OCI-LY7 (cell line): Measurements from ENCODE around the gene ALDH1B1. TPM values are rescaled to one million over a fixed set of nuclear protein-coding genes. Genes with fewer than 3 reads are reported as not detected.
A peak's percentile ranks its signal among the peaks of the same experiment; 100 is the strongest.

Source experiments
- BruUV-seq: library from RNA; stranded (reverse); fragments of 400-500 nt; replicated peaks from 2 replicates; lab custom pipeline; 2021; lab: Mats Ljungman, UMichigan
- CTCF ChIA-PET: fragments of 300-600 bp; sonication (Branson Sonifier 250); formaldehyde crosslinking; loops from one replicate; lab custom pipeline; 2022; ENCODE audit warnings: antibody characterized with exemption; ENCODE audit not compliant: unreplicated experiment; lab: Charles Lee
- POLR2A ChIA-PET: fragments of 300-600 bp; sonication (Branson Sonifier 250); formaldehyde crosslinking; loops from one replicate; lab custom pipeline; 2022; ENCODE audit warnings: antibody characterized with exemption; lab: Charles Lee
- DNase-seq: peaks from one replicate; pipeline ENCODE4 v3.0.0-alpha.2; 2015; ENCODE audit warnings: low spot score
- H2AFZ ChIP-seq: fragments of 200-600 bp; sonication (generic), shearing (Covaris generic); 2 replicates; pipeline ENCODE4 v1.6.1; 2014; ENCODE audit warnings: mild to moderate bottlenecking, antibody characterized with exemption, low read length, moderate library complexity
- H3K27ac ChIP-seq: fragments of 200-600 bp; sonication (generic); 2 replicates; pipeline ENCODE4 v1.5.1; 2014; ENCODE audit warnings: mixed run types, low read depth, mild to moderate bottlenecking, moderate library complexity, low read length, inconsistent platforms; ENCODE audit not compliant: poor library complexity, severe bottlenecking
- H3K36me3 ChIP-seq: fragments of 200-600 bp; sonication (generic); 2 replicates; pipeline ENCODE4 v1.6.1; 2014; ENCODE audit warnings: mild to moderate bottlenecking, antibody characterized with exemption, low read length, moderate library complexity, mixed read lengths; ENCODE audit not compliant: insufficient read depth
- H3K4me1 ChIP-seq: fragments of 200-600 bp; sonication (generic); 2 replicates; pipeline ENCODE4 v1.5.1; 2014; ENCODE audit warnings: mild to moderate bottlenecking, low read length; ENCODE audit not compliant: insufficient read depth, poor library complexity, severe bottlenecking
- H3K4me2 ChIP-seq: fragments of 200-600 bp; sonication (generic); 2 replicates; pipeline ENCODE4 v1.6.1; 2014; ENCODE audit warnings: mild to moderate bottlenecking, low read length
- H3K4me3 ChIP-seq: fragments of 200-600 bp; sonication (generic); 2 replicates; pipeline ENCODE4 v1.5.1; 2014; ENCODE audit warnings: mild to moderate bottlenecking, low read depth, low read length; ENCODE audit not compliant: poor library complexity, severe bottlenecking
- H3K79me2 ChIP-seq: fragments of 200-600 bp; sonication (generic); 2 replicates; pipeline ENCODE4 v1.6.1; 2016; ENCODE audit warnings: low read depth, mild to moderate bottlenecking, low read length, moderate library complexity, mixed read lengths; ENCODE audit not compliant: insufficient read depth
- H3K9me2 ChIP-seq: fragments of 200-600 bp; sonication (generic); 2 replicates; pipeline ENCODE4 v1.6.1; 2016; ENCODE audit warnings: mild to moderate bottlenecking, low read length, mixed read lengths; ENCODE audit not compliant: insufficient read depth
- H3K9me3 ChIP-seq: fragments of 200-600 bp; sonication (generic); 2 replicates; pipeline ENCODE4 v1.6.1; 2014; ENCODE audit warnings: mild to moderate bottlenecking, mixed run types, low read length, mixed read lengths
- H4K20me1 ChIP-seq: fragments of 200-600 bp; sonication (generic); 2 replicates; pipeline ENCODE4 v1.6.1; 2014; ENCODE audit warnings: mild to moderate bottlenecking, antibody characterized with exemption, low read length, moderate library complexity, mixed read lengths; ENCODE audit not compliant: insufficient read depth
- EZH2phosphoT487 ChIP-seq: fragments of 200-600 bp; sonication (generic); IDR thresholded peaks from 2 replicates; pipeline ENCODE4 v1.6.1; 2018; ENCODE audit warnings: low read depth, borderline replicate concordance, mild to moderate bottlenecking, mixed run types, antibody characterized with exemption, low read length, moderate library complexity, mixed read lengths
- intact Hi-C: fragments of 100-400 bp; cut with micrococcal nuclease; formaldehyde crosslinking; loops from one replicate; pipeline ENCODE4 v1.10.0; 2022; ENCODE audit not compliant: unreplicated experiment
- total RNA-seq, 2 experiments: library from RNA; depleted of rRNA in 1 of 2; stranded (reverse); fragments of >200 nt in 1 of 2; shearing (Covaris generic) in 1 of 2; gene quantifications; 2 replicates each; pipeline ENCODE4 v1.2.3, GENCODE V29; 2014 to 2022
- TF ChIP-seq, protein P1 (sequence below): fragments of 200-600 bp; sonication (generic); conservative IDR thresholded peaks from 2 replicates; pipeline ENCODE4 v1.5.1; 2014; ENCODE audit warnings: mild to moderate bottlenecking, antibody characterized with exemption, low read length, moderate library complexity, mixed read lengths

ALDH1B1 gene
- total RNA-seq, 2 experiments from 2014 or later, result 0.32 to 8.6 TPM

DNA sequence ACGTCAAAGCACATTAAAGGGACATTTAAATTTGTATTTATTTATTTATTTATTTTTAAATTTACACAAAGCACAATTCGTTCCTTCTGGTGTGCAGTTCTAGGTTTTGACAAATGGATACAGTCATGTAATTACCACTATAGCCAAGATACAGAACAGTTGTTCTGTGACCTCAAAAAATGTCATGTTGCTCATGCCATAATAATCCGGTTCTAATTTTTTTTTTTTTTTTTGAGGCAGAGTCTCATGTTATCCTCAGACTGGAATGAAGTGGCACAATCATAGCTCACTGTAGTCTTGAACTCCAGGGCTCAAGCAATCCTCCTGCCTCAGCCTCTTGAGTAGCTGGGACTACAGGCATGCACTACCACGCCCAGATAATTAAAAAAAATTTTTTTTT, 24.0 kb downstream of the ALDH1B1 start:
- no peak for DNase-seq
- CTCF ChIA-PET, result no interaction called here
- Histone ChIP-seq H3K36me3 (no peaks in the 10 kb centered on the region), H3K27ac (no peak overlapping the region), H3K4me1 (no peaks in the 10 kb centered on the region), H3K9me2 (no peaks in the 10 kb centered on the region), H3K79me2 (no peaks in the 10 kb centered on the region), H2AFZ (no peak overlapping the region), H3K4me2 (no peak overlapping the region), H4K20me1 (no peaks in the 10 kb centered on the region), H3K4me3 (no peak overlapping the region), H3K9me3 (no peaks in the 10 kb centered on the region)
- intact Hi-C loops, result no loop called here
- BruUV-seq, result no TSS peak
- POLR2A ChIA-PET, result interaction anchor here (0.7 to 1.0 kb wide), 4 partner anchors 27 to 396 kb away, joined by 3 to 6 read pairs (median 4); no protein-coding TSS in a partner anchor
- TF ChIP-seq EZH2phosphoT487, result no peak
- TF ChIP-seq, protein P1, sequence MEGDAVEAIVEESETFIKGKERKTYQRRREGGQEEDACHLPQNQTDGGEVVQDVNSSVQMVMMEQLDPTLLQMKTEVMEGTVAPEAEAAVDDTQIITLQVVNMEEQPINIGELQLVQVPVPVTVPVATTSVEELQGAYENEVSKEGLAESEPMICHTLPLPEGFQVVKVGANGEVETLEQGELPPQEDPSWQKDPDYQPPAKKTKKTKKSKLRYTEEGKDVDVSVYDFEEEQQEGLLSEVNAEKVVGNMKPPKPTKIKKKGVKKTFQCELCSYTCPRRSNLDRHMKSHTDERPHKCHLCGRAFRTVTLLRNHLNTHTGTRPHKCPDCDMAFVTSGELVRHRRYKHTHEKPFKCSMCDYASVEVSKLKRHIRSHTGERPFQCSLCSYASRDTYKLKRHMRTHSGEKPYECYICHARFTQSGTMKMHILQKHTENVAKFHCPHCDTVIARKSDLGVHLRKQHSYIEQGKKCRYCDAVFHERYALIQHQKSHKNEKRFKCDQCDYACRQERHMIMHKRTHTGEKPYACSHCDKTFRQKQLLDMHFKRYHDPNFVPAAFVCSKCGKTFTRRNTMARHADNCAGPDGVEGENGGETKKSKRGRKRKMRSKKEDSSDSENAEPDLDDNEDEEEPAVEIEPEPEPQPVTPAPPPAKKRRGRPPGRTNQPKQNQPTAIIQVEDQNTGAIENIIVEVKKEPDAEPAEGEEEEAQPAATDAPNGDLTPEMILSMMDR, result no peak

DNA sequence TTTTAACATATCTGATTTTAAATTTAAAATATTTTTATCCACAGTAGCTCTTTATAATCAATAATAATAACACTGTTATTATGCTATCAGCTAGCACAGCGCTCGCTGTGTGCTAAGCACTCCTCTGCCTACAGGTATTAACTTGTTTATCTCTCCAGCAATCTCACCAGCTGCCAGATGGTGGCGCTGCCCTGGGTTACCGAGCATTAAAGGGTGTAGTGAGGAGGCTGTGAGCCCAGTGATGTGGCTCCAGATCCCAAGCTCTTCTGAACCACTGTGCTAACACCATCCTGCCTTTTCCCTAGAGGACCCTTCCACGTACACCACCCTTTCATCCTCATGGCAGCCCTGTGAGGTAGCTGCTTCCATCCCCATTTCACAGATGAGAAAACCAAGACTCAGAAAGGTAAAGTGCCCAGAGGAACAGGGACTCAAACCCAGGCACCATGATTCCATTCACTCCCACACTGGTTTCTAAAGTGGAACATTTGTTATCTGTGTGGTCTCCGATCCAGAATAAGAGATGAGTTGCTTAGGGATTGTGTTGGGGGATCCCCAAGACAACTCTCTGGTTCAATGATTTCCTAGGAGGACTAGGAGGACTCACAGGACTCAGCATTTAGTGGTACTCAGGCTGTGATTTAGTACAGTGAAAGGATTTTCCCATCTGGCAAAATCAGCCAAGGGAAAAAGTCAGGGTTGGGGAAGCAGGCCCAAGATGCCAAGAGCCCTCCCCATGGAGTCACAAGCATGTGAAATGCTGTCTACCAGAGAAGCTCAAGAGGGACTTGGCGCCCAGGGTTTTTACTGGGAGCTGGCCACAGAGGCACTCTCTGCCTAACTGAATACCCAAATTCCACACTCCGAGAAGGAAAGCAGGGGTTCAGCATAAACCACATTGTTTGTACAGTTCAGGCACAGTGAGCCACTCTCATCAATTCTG, 24.8 kb downstream of the ALDH1B1 start:
- Histone ChIP-seq H3K79me2 (no peaks in the 10 kb centered on the region), H3K36me3 (no peaks in the 10 kb centered on the region), H3K9me3 (no peaks in the 10 kb centered on the region), H3K4me3 (no peak overlapping the region), H3K27ac (no peak overlapping the region), H4K20me1 (no peaks in the 10 kb centered on the region), H3K9me2 (no peaks in the 10 kb centered on the region), H2AFZ (no peak overlapping the region), H3K4me1 (no peaks in the 10 kb centered on the region), H3K4me2 (no peak overlapping the region)
- ChIA-PET POLR2A (interaction anchor here (0.7 to 1.0 kb wide), 4 partner anchors 28 to 397 kb away, joined by 3 to 6 read pairs (median 4); no protein-coding TSS in a partner anchor), CTCF (no interaction called here)
- no TSS peak for BruUV-seq
- peak; percentile 24 for DNase-seq
- no peak for TF ChIP-seq EZH2phosphoT487
- TF ChIP-seq, protein P1, result peak; percentile 77
- intact Hi-C loops, result no loop called here
